GM20431 (cell line): ENCODE measurements around the gene SNAPC1.
"Not testable (repeated sequence)": the region's sequence is repeated elsewhere in the genome, so short reads cannot be mapped to it uniquely, and the experiment has no call there.

Experiments
- in situ Hi-C: fragments of 300-500 bp; cut with MseI, MboI; formaldehyde crosslinking; loops from one replicate; pipeline ENCODE4 v1.15.0; 2020; ENCODE audit warnings: low sequenced_read_pairs; ENCODE audit not compliant: unreplicated experiment

SNAPC1 gene

DNA sequence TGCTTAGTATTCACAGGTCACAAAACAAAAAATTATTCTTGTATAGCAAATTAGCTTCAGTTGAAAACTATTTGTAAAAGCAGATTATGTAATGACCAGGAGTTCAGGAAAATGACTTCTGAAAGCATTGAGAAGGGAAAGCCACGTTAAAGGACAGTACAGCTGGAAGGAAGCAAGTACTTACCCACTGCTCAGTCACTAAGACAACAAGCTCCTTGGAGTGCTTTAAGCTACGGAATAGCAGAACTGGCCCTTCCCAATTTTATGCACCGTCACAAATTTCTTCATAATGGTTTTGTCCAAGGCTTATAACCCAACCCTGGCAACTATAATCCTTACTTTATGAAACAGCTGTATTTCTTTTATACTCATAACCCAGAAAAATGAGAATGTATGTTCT is 13.0 kb upstream of the SNAPC1 start:
- in situ Hi-C loops, result no loop called here

GRCh38 chr14:61749867-61750266 is 12.4 kb upstream of the SNAPC1 start:
- in situ Hi-C loops, result no loop called here

DNA sequence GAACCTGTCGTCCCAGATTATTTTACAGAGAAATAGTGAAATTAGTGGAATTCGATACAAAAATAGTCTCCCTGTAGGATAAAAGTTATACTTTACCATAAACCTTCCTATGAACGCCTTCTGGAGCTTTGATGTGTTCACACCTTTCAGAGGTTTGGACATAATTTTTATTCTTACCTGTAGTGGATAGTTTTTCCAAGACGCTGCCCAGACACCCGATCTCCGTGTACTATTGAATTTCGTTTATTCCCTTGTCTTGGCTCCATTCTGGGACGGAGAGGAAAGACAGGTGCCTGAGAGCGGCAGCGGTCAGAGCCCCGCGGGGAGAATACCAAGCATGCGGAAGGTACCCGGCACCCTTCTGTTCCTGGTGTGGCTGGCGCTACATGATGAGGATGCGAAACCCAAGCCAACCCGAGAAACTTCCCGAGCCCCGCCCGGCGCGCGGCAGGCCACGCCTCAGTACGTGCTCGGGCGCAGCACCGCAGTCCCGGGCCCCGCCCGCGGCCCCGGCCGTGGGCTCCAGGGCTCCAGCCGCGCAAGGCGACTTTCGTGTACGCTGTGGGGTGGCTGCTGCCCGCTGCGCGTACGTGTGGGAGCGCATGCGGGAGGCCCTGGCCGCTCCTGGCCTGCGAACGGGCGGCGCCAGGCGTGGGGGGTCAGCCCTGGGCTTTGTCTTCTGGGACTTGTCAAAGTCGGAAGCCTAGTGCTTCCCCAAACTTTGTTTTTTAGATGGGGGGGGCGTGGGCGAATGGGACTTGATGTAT is 11.3 kb upstream of the SNAPC1 start:
- in situ Hi-C loops, result no loop called here

- in situ Hi-C loops, result no loop called here
Observed at GRCh38 chr14:61751475-61751989, 10.7 kb upstream of the SNAPC1 start.

- in situ Hi-C loops, result no loop called here
Observed at GRCh38 chr14:61752626-61753025, 9.6 kb upstream of the SNAPC1 start.

DNA sequence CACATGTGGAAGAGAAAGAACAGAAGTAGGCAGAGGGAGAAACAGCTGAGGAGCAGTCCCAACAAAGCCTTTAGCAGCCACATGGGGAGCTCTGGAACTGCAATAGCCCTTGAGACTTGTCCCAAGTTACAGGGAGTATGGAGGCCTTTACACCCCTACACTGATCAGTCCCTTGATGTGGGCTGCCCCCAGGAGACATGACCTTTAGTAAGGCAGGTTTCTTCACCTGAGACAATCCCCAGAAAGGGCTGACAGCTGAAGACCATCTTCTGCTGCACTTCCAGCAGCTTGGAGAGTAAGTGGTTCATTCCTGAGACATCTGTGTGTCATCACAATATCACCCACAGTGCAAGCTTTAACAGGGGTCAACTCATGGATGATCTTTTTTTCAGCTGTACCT is 8.6 kb upstream of the SNAPC1 start:
- in situ Hi-C loops, result no loop called here

- in situ Hi-C loops, result no loop called here
Observed at GRCh38 chr14:61754627-61755381, 7.4 kb upstream of the SNAPC1 start.

GRCh38 chr14:61755382-61755742 is 6.9 kb upstream of the SNAPC1 start:
- in situ Hi-C loops, result not testable (repeated sequence)

GRCh38 chr14:61756135-61756534 is 6.1 kb upstream of the SNAPC1 start:
- in situ Hi-C loops, result no loop called here

- in situ Hi-C loops, result no loop called here
Observed at GRCh38 chr14:61759878-61760277, 2.3 kb upstream of the SNAPC1 start.

DNA sequence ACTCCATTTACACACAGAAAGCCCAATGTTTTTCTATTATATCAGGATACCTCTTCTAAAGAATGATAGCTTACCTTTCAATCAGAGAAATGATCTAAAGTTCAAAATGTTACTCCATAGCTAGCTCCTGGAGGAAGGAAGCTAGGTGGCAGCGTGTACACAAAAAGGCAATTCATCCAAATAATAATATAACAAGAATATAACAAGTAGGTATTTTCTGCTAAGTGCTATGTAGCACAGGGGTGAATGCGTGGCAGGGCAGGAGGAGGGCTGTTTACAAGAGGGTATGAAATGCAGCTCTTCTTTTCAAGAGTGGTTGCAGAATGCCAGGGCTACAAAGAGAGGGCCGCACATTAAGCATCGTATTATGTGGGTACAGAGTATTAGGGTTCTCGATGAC is 663 bp upstream of the SNAPC1 start:
- in situ Hi-C loops, result no loop called here

GRCh38 chr14:61764342-61765122 is 2.3 kb downstream of the SNAPC1 start:
- in situ Hi-C loops, result no loop called here

DNA sequence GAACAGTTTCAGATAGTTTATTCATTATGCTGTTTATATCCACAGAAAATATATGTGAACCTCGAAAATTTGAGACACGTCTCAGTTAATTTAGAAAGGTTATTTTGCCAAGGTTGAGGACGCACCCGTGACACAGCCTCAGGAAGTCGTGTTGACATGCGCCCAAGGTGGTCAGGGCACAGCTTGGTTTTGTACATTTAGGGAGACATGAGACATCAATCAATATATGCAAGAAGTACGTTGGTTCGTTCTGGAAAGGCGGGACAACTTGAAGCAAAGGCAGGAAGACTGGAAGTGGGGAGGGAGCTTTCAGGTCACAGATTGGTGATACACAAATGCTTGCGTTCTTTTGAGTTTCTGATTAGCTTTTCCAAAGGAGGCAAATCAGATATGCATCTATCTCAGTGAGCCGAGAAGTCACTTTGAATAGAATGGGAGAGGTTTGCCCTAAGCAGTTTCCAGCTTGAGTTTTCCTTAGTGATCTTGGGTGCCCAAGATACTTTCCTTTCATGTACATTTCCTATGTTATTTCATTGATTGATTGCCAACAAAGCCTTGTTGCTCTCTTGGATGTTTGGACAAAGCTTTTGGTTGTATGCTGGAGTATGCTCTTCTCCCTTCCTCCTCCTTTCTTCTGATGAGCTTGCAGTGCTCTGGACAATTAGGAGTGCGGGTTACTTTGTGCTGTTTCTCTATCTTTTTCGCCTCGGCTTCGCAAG is 3.2 kb downstream of the SNAPC1 start:
- in situ Hi-C loops, result no loop called here

GRCh38 chr14:61766151-61766550 is 3.9 kb downstream of the SNAPC1 start:
- in situ Hi-C loops, result no loop called here

DNA sequence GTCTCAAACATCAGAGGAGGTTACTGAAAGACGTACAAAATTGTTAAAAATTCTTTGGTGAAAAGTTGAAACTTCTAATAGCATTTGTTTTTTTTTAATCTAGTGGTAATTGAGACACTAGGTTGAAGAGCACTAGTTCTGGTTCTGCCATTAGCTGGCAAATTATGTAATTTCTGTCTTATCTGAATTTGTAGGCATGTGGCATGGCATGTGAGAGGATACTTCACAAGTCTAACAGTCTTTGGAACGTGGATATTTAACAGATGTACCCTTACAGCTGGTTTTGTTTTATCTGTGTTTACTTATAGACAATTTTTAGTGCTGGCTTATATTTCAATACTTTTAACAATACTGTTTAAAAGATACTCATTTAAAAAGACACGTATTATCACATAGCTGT is 6.0 kb downstream of the SNAPC1 start:
- in situ Hi-C loops, result no loop called here

DNA sequence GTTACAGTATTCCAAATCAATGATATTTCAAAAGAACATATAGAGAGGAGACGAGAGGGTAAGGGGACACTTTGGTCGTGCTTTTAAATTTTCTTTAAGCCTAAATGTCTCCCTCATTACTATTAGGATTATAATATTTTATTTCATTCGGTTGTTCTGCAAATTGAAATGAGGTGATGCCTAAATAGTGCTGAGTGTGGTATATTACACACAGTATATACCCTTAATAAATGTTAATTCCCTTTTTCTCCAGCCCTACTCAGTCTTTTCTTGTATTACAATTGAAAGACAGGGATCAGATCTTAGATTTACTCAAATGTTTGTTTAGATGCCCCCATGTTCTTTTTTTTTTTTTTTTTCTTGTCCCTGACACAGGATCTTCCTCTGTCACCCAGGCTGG is 7.7 kb downstream of the SNAPC1 start:
- in situ Hi-C loops, result no loop called here

DNA sequence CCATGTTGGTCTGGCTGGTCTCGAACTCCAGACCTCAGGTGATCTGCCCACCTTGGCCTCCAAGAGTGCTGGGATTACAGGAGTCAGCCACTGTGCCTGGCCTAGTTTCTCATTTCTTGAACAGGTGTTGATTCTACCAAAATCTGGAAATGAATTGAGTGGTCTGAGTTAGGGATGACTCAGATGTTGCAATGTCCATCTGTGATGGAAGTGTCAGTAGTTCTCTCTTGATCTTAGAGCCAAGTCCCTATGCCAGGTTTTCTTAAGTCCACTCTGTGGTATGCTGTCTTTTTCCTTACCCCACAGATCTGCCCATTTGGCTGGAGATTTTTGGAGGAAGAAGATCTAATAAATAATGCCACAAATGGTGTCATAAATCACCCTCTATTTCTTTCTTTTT is 12.6 kb downstream of the SNAPC1 start:
- in situ Hi-C loops, result no loop called here

DNA sequence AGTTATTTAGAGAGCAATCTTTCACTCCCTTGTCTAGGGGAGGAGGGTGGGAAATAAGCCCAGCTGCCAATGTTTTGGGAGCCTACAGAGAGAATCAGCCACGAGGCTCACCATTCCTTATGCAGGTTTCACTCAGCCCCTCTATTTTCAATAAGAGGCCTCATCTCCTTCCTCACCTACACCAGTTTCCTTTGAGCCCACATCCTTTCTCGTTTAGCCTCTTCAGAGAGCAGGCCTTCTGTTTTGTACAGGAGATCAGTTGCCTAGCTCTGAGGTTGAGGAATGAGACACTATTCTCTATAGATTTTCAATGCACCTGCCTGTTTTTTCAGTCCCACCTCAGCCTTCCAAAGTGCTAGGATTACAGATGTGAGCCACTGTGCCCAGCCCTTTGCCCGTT is 17.9 kb downstream of the SNAPC1 start:
- in situ Hi-C loops, result no loop called here

GRCh38 chr14:61797309-61797708 is 35.1 kb downstream of the SNAPC1 start:
- in situ Hi-C loops, result no loop called here

DNA sequence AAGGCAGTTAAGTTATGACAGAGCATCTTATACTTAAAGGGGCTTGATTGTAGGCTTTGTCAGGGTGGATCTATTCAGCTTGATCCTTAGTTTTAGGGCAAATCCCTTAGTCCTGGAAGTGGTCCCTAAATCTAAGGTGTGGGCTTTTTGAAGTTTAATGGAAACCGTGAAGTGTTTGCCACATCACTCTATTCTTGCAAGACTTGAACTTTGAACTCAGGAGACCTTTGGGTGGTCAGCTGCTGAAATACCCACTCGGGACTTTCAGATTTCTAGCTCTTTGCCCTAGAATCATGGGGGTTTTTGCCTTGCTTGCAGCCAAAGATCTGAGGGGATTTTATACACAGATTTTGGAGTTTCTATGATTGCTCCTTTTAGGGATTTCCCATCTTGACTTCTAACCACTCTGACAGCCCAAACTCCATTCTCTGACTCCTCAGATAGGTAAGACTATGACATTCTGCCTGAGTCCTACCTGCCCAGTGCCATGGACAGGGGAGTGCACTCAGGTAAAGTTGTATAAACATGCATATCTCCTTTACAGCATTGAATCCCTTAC is 39.9 kb downstream of the SNAPC1 start:
- in situ Hi-C loops, result no loop called here
